ENCODE data around the gene LTBP1.

LTBP1 gene

DNA sequence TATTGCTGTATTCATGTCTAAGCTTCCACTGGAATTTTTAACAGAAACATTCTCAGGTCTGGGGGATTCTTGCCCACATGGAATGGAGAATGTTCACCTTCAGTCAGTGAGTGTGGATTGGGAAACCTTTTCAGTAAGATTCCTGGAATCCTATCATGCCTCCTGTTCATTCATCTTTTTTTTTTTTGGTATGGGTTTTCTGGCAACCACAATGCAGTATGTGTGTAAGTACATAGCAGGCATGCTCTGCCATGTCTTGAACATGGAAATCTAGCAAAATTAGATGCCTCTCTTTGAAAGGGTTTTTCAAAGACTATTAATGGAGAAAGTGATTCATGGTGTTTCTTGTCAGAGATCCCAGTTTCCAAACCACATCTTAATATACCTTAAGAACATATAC is 176.5 kb downstream of the LTBP1 start:
- Histone ChIP-seq H3K9ac (ENCODE audit: low read length) (no peak overlapping the region), H3K4me1 (ENCODE audit: control insufficient read depth, insufficient read depth, low read length) (peaks cover 18% of the 10 kb centered on the region), H3K27me3 (replicated peaks; ENCODE audit: control insufficient read depth, insufficient read depth, low read length) (no peaks in the 10 kb centered on the region), H3K36me3 (ENCODE audit: control insufficient read depth, insufficient read depth, low read length, severe bottlenecking) (no peaks in the 10 kb centered on the region), H3K4me3 (ENCODE audit: low read length) (no peak overlapping the region), H3K9me3 (ENCODE audit: control insufficient read depth, low read length) (no peaks in the 10 kb centered on the region)
- no peak for DNase-seq (ENCODE audit: low read depth)

DNA sequence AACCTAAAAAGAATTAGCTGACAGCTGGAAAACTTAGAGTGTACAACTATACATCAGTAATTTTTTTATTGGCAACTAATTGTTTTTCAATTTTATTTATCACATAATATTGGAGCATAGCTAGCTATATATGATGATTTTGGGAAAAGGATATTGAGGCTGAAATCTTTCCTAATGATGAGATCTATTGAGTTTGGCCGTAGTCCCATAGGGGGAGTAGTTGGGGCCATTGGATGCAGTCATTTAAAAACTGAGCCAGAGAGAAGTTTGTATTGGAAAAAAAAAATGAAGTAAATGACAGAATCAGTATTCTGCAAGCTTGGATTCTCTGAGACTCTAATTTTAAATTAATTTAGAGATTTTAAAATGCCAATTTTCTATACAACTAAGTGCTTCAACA is 179.8 kb downstream of the LTBP1 start:
- no peak for DNase-seq (ENCODE audit: low read depth)
- Histone ChIP-seq H3K4me3 (ENCODE audit: low read length) (no peak overlapping the region), H3K4me1 (ENCODE audit: control insufficient read depth, insufficient read depth, low read length) (peaks cover 30% of the 10 kb centered on the region), H3K36me3 (ENCODE audit: control insufficient read depth, insufficient read depth, low read length, severe bottlenecking) (no peaks in the 10 kb centered on the region), H3K27me3 (replicated peaks; ENCODE audit: control insufficient read depth, insufficient read depth, low read length) (no peaks in the 10 kb centered on the region), H3K9ac (ENCODE audit: low read length) (no peak overlapping the region), H3K9me3 (ENCODE audit: control insufficient read depth, low read length) (no peaks in the 10 kb centered on the region)

- Histone ChIP-seq H3K9me3 (ENCODE audit: control insufficient read depth, low read length) (no peaks in the 10 kb centered on the region), H3K4me3 (ENCODE audit: low read length) (peak overlapping the region; percentile 38), H3K27me3 (replicated peaks; ENCODE audit: control insufficient read depth, insufficient read depth, low read length) (no peaks in the 10 kb centered on the region), H3K9ac (ENCODE audit: low read length) (peak overlapping the region; percentile 34), H3K36me3 (ENCODE audit: control insufficient read depth, insufficient read depth, low read length, severe bottlenecking) (no peaks in the 10 kb centered on the region), H3K4me1 (ENCODE audit: control insufficient read depth, insufficient read depth, low read length) (peaks cover 30% of the 10 kb centered on the region)
- peak; percentile 60 for DNase-seq (ENCODE audit: low read depth)
Measured at GRCh38 chr2:33126958-33127357, 180.2 kb downstream of the LTBP1 start.

GRCh38 chr2:33129263-33130053 is 182.7 kb downstream of the LTBP1 start:
- H3K27me3 ChIP-seq (replicated peaks; ENCODE audit: control insufficient read depth, insufficient read depth, low read length) = no peaks in the 10 kb centered on the region
- no peak overlapping the region for H3K9ac ChIP-seq (ENCODE audit: low read length)
- no peak overlapping the region for H3K4me3 ChIP-seq (ENCODE audit: low read length)
- H3K9me3 ChIP-seq (ENCODE audit: control insufficient read depth, low read length) = no peaks in the 10 kb centered on the region
- H3K4me1 ChIP-seq (ENCODE audit: control insufficient read depth, insufficient read depth, low read length) = peaks cover 42% of the 10 kb centered on the region
- H3K36me3 ChIP-seq (ENCODE audit: control insufficient read depth, insufficient read depth, low read length, severe bottlenecking) = no peaks in the 10 kb centered on the region
- peak; percentile 72 for DNase-seq (ENCODE audit: low read depth)

- no peak overlapping the region for H3K4me3 ChIP-seq (ENCODE audit: low read length)
- no peaks in the 10 kb centered on the region for H3K27me3 ChIP-seq (replicated peaks; ENCODE audit: control insufficient read depth, insufficient read depth, low read length)
- H3K4me1 ChIP-seq (ENCODE audit: control insufficient read depth, insufficient read depth, low read length) = peaks cover 48% of the 10 kb centered on the region
- DNase-seq (ENCODE audit: low read depth) = no peak
- no peaks in the 10 kb centered on the region for H3K36me3 ChIP-seq (ENCODE audit: control insufficient read depth, insufficient read depth, low read length, severe bottlenecking)
- H3K9me3 ChIP-seq (ENCODE audit: control insufficient read depth, low read length) = no peaks in the 10 kb centered on the region
- no peak overlapping the region for H3K9ac ChIP-seq (ENCODE audit: low read length)
Measured at GRCh38 chr2:33130054-33130447, 183.3 kb downstream of the LTBP1 start.

- Histone ChIP-seq H3K4me3 (ENCODE audit: low read length) (no peak overlapping the region), H3K36me3 (ENCODE audit: control insufficient read depth, insufficient read depth, low read length, severe bottlenecking) (no peaks in the 10 kb centered on the region), H3K9me3 (ENCODE audit: control insufficient read depth, low read length) (no peaks in the 10 kb centered on the region), H3K9ac (ENCODE audit: low read length) (no peak overlapping the region), H3K27me3 (replicated peaks; ENCODE audit: control insufficient read depth, insufficient read depth, low read length) (no peaks in the 10 kb centered on the region), H3K4me1 (ENCODE audit: control insufficient read depth, insufficient read depth, low read length) (peaks cover 50% of the 10 kb centered on the region)
- no peak for DNase-seq (ENCODE audit: low read depth)
Measured at GRCh38 chr2:33130544-33130943, 183.8 kb downstream of the LTBP1 start.

DNA sequence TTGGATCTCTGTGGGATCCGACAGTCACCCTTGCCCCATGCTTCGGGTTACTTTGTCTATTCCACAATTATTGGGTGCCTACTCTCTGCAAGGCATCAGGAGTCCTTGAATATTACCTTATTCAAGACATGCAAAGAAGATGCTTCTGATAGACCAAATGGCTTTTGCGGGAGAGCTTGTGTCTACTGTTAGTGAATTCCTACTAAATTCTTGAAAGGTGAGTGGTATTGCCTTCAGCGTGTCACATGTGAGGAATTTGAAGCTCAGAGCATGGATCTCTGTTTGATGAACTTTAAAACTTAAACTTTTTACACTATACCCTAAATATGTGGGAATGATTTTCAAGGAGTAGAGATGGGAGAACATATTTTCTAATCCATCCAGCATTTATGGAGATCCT is 184.4 kb downstream of the LTBP1 start:
- no peak overlapping the region for H3K4me3 ChIP-seq (ENCODE audit: low read length)
- no peak for DNase-seq (ENCODE audit: low read depth)
- no peaks in the 10 kb centered on the region for H3K9me3 ChIP-seq (ENCODE audit: control insufficient read depth, low read length)
- no peaks in the 10 kb centered on the region for H3K27me3 ChIP-seq (replicated peaks; ENCODE audit: control insufficient read depth, insufficient read depth, low read length)
- H3K9ac ChIP-seq (ENCODE audit: low read length) = no peak overlapping the region
- no peaks in the 10 kb centered on the region for H3K36me3 ChIP-seq (ENCODE audit: control insufficient read depth, insufficient read depth, low read length, severe bottlenecking)
- peaks cover 50% of the 10 kb centered on the region for H3K4me1 ChIP-seq (ENCODE audit: control insufficient read depth, insufficient read depth, low read length)

DNA sequence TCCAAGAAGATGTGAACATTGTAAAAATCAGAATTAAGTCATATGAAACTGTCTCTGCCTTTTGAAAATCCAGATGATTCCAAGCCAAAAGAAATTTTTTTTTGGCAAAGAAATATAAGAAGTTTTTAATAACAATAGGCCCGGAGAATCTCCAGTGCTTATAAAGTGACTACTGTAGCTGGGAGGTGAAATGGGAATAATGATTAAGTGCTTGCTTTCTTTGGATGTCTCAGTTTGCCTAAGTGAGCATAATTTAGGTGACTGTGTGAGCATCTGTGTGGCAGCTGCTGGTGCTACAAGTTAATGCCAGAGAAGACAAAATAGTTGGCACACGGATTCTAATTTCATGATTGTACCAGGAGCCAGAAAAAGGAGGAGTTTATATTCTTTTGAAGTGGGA is 185.0 kb downstream of the LTBP1 start:
- DNase-seq (ENCODE audit: low read depth) = no peak
- no peak overlapping the region for H3K9ac ChIP-seq (ENCODE audit: low read length)
- H3K27me3 ChIP-seq (replicated peaks; ENCODE audit: control insufficient read depth, insufficient read depth, low read length) = no peaks in the 10 kb centered on the region
- no peaks in the 10 kb centered on the region for H3K9me3 ChIP-seq (ENCODE audit: control insufficient read depth, low read length)
- peaks cover 44% of the 10 kb centered on the region for H3K4me1 ChIP-seq (ENCODE audit: control insufficient read depth, insufficient read depth, low read length)
- H3K4me3 ChIP-seq (ENCODE audit: low read length) = no peak overlapping the region
- H3K36me3 ChIP-seq (ENCODE audit: control insufficient read depth, insufficient read depth, low read length, severe bottlenecking) = no peaks in the 10 kb centered on the region

GRCh38 chr2:33133454-33133952 is 186.8 kb downstream of the LTBP1 start:
- Histone ChIP-seq H3K9me3 (ENCODE audit: control insufficient read depth, low read length) (no peaks in the 10 kb centered on the region), H3K4me1 (ENCODE audit: control insufficient read depth, insufficient read depth, low read length) (peaks cover 33% of the 10 kb centered on the region), H3K9ac (ENCODE audit: low read length) (no peak overlapping the region), H3K4me3 (ENCODE audit: low read length) (peak overlapping the region; percentile 75), H3K27me3 (replicated peaks; ENCODE audit: control insufficient read depth, insufficient read depth, low read length) (no peaks in the 10 kb centered on the region), H3K36me3 (ENCODE audit: control insufficient read depth, insufficient read depth, low read length, severe bottlenecking) (no peaks in the 10 kb centered on the region)
- peak; percentile 43 for DNase-seq (ENCODE audit: low read depth)

DNA sequence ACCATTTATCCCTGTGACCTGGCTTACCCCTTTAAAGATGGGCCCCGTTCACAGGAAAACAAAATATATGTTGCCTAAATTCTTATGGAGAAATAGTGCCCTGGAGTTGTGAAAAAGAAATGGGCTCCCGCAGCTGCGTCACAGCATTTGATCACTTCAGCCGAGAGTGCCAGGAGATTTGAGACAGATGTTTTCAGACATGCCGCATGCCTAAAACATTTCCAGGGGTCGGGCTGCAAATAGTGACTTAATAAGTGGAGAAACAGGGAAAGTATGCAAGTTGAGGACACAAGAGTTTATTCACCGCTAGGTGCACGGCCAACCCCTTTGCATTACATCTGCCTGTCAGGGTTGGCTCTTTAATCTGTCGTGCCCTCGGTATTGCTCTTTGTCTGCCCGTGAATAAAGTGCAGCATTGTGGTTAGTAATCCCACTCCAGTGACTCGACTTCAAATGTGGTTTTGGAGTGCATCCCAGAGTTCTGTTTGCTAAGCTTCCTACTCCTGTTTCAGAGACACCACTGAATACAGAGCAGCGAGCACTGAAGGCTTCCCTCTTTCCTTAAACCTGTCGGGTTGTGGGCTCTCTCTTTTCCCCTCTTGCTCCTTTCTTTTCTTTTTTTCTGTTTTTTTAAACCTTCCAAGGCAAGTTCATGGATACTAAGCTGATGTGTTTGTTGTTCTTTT is 187.5 kb downstream of the LTBP1 start:
- Histone ChIP-seq H3K9ac (ENCODE audit: low read length) (peak overlapping the region; percentile 48), H3K9me3 (ENCODE audit: control insufficient read depth, low read length) (no peaks in the 10 kb centered on the region), H3K27me3 (replicated peaks; ENCODE audit: control insufficient read depth, insufficient read depth, low read length) (no peaks in the 10 kb centered on the region), H3K4me1 (ENCODE audit: control insufficient read depth, insufficient read depth, low read length) (peaks cover 28% of the 10 kb centered on the region), H3K36me3 (ENCODE audit: control insufficient read depth, insufficient read depth, low read length, severe bottlenecking) (no peaks in the 10 kb centered on the region), H3K4me3 (ENCODE audit: low read length) (peak overlapping the region; percentile 75)
- DNase-seq (ENCODE audit: low read depth) = peak; percentile 97

- peak; percentile 61 for DNase-seq (ENCODE audit: low read depth)
- Histone ChIP-seq H3K9me3 (ENCODE audit: control insufficient read depth, low read length) (no peaks in the 10 kb centered on the region), H3K9ac (ENCODE audit: low read length) (peak overlapping the region; percentile 48), H3K4me3 (ENCODE audit: low read length) (peak overlapping the region; percentile 75), H3K4me1 (ENCODE audit: control insufficient read depth, insufficient read depth, low read length) (peaks cover 21% of the 10 kb centered on the region), H3K36me3 (ENCODE audit: control insufficient read depth, insufficient read depth, low read length, severe bottlenecking) (no peaks in the 10 kb centered on the region), H3K27me3 (replicated peaks; ENCODE audit: control insufficient read depth, insufficient read depth, low read length) (no peaks in the 10 kb centered on the region)
Measured at GRCh38 chr2:33134791-33135560, 188.2 kb downstream of the LTBP1 start.

Measured in adipocyte (in vitro differentiated cells).